ENCODE results near the gene SPARCL1.
"Not testable (repeated sequence)": the region's sequence is repeated elsewhere in the genome, so short reads cannot be mapped to it uniquely, and the experiment has no call there.

The SPARCL1 gene

DNA sequence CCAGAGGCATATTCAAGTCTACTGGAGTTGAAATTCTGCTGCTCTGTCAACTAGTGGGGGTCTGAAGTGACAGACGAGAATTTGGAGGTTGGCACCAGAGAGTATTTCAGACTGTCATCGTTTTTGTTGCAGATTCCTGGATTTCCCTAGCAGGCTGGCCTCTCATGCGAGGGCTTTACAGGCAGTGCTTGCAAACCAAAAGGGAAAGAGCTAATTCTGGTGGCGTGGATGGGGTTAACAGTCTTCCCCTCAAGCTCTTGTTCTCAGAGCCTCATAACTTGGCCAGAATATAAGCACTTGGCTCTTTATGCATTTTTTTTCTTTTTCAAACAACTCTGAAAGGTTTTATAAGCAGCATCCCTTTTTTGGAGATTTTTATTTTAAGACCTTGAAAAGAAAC, at the start of gene SPARCL1:
TSS of gene SPARCL1 (minus strand) at position 190 of the 400 bp plus-strand sequence. CDS start 29,802 bp downstream, outside the sequence.
- DNase-seq (ENCODE audit: low spot score), result no peak

DNA sequence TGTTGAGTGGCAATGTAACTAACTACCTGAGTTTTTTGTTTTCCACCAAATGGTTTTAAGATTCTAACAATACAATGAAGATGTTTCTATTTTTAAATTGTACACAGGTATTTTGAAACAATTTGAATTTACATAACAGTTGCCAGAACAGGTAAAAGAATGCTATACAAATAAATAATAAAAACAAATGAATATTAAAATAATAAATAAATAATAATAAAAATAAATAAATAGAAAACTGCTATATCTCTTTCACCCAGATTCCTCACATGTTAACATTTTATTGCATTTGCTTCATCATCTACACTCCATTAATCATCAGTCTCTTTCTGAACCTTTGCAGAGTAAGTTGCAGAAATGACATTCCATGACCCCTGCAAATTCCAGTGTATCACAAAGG, 46.8 kb upstream of the SPARCL1 start:
- no peak for DNase-seq (ENCODE audit: low spot score)

DNA sequence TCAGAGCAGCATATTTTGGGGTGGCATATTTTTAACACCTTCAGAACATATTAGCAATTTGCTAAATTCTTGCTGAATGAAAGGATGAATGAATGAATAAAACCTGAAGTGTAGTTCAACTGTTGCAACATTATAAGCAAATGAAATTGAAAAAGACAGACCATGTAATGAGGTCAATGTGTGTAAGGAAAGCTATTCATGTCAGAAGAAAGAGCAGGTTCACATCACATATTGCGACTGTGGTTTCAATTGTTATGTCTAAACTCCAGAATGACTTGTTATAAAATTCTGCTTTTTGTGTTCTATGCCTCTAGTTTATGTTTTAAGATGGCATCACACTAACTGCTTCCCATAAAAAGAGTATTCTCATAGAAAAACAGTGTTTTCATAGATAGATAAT, 46.2 kb upstream of the SPARCL1 start:
- DNase-seq (ENCODE audit: low spot score), result no peak

DNA sequence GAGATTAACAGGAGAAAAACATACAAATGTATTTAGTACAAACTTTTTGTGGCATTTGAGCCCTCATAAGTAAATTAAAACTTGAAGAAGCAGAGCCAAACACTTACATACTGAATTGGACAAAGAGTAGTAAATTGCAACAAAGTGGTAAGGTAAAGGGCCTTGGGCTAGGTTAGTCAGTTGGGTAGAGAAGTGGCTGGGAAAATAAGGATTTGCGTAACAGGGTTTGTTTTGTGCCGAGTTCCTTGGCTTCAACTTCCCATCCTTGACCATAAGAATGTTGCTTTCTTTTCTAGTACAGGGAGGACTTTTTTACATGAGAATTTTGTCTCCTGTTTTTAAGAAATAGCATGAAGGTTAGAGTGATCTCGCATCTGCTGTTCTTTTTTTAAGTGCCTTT, 45.8 kb upstream of the SPARCL1 start:
- no peak for DNase-seq (ENCODE audit: low spot score)

DNA sequence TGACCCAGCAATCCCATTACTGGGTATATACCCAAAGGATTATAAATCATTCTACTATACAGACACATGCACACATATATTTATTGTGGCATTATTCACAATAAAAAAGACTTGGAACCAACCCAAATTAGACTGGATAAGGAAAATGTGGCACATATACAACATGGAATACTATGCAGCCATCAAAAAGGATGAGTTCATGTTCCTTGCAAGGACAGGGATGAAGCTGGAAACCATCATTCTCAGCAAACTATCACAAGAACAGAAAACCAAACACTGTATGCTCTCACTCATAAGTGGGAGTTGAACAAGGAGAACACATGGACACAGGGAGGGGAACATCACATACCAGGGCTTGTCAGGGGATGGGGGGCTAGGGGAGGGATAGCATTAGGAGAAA, 45.2 kb upstream of the SPARCL1 start:
- not testable (repeated sequence) for DNase-seq (ENCODE audit: low spot score)

GRCh38 chr4:87570290-87570805, 41.2 kb upstream of the SPARCL1 start:
- no peak for DNase-seq (ENCODE audit: low spot score)

- DNase-seq (ENCODE audit: low spot score), result no peak
Measured at GRCh38 chr4:87567191-87567590, 38.0 kb upstream of the SPARCL1 start.

GRCh38 chr4:87566276-87566675, 37.1 kb upstream of the SPARCL1 start:
- no peak for DNase-seq (ENCODE audit: low spot score)

- DNase-seq (ENCODE audit: low spot score), result no peak
Measured at GRCh38 chr4:87565746-87566145, 36.6 kb upstream of the SPARCL1 start.

GRCh38 chr4:87560802-87561201, 31.6 kb upstream of the SPARCL1 start:
- DNase-seq (ENCODE audit: low spot score), result no peak

GRCh38 chr4:87559090-87559837, 30.1 kb upstream of the SPARCL1 start:
- DNase-seq (ENCODE audit: low spot score), result no peak

DNA sequence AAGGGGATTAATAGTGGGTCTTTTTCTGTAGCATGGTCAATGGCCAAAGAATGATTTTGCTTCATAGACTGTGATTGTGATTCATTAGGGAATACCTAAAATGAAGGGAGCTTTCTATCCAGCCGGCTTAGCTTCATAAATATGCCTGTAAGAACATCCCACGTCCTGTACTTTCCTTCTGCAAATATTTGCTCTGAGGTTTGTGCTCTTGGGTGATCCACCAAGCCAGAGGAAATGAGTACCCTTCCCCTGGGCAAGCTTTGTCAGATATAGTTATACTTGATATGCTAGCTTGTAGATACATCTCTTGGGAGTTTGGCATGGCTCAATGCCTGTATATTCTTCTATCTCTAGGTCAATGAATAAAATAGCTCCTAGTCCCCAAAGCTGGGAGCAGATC, 28.2 kb upstream of the SPARCL1 start:
- no peak for DNase-seq (ENCODE audit: low spot score)

- no peak for DNase-seq (ENCODE audit: low spot score)
Measured at GRCh38 chr4:87555773-87556619, 26.8 kb upstream of the SPARCL1 start.

DNA sequence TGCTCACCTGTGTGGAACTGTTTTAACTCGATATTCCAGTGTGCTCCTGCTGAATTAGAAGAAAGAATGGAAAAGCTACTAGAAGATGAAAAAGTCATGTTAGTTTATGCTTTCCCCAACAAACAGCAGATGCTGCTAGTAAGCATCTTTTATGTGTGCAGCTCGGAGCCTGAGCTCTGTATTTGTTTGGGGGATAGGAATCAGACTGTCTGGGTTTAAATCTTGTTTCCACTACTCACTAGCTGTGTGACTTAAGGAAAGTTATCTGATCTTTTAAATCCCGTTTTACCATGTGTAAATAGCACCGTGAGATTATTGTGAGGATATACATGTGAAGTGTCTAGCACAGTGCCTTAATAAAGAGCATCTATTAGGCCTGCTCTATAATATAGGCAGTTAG, 24.0 kb upstream of the SPARCL1 start:
- DNase-seq (ENCODE audit: low spot score), result no peak

GRCh38 chr4:87551361-87551760, 22.2 kb upstream of the SPARCL1 start:
- DNase-seq (ENCODE audit: low spot score), result no peak

DNA sequence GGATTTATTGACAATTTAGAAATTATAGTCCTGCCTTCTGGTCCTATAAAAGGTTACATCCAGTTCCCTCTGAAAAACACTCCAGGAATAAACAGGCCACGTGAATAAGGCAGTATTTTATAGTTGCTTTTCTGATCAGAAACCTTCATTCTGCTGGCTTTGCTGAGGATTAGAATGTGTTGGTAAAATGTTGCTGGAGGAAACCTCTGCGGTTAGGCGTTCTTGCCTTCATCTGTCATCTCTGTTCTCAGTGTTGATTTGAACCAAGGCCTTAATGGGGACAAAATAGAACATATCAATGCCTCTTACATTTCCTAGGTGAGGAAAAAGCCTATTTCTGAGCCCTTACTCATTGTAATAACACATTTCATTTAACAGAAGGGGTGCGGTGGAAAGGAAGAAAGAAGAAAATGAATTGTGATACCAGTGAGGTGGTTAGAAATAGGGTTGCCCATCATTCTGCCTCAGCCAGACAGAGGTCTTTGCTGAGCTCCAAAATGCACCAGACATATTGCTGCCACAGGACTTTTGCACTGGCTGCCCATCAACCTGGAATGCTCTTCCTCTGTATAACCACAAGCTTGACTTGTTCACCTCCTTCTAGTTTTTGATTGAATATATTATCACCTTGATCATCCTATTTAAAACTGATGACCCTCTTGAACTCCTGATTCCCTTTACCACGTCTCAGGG, 18.0 kb upstream of the SPARCL1 start:
- DNase-seq (ENCODE audit: low spot score), result no peak

DNA sequence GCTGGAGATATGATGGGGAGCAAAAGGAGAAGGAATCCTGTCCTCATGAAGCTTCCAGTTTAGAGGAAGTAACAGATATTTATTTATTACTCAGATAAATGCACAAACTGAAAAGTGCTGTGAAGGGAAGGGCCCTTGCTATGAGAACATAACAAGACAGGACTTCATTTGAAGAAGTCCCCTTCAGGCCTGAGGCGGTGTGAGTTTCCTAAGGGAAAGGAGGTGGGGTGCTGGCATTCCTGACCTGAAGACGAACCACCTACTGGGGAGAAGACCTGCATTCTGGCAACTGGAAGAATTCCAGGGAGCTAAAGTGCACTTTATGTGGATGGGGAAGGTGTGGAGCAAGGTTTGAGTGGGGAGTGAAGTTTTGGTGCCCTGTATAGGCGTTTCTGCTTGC, 15.9 kb upstream of the SPARCL1 start:
- no peak for DNase-seq (ENCODE audit: low spot score)

- no peak for DNase-seq (ENCODE audit: low spot score)
Measured at GRCh38 chr4:87543835-87544461, 14.8 kb upstream of the SPARCL1 start.

DNA sequence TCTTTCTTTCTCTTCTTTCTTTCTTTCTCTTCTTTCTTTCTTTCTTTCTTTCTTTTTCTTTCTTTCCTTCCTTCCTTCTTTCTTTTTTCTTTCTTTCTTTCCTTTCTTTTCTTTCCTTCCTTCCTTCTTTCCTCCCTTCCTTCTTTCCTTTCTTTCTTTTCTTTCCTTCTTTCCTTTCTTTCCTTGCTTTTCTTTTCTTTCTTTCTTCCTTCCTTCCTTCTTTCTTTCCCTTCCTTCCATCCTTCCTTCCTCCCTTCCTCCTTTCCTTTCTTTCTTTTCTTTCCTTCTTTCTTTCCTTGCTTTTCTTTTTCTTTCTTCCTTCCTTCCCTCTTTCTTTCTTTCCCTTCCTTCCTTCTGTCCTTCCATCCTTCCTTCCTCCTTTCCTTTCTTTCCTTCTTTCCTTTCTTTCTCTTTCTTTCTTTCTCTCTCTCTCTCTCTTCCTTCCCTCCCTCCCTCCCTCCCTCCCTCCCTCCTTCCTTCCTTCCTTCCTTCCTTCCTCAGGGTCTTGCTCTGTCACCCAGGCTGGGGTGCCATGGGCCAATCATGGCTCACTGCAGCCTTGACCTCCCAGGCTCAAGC, 13.6 kb upstream of the SPARCL1 start:
- DNase-seq (ENCODE audit: low spot score), result no peak

DNA sequence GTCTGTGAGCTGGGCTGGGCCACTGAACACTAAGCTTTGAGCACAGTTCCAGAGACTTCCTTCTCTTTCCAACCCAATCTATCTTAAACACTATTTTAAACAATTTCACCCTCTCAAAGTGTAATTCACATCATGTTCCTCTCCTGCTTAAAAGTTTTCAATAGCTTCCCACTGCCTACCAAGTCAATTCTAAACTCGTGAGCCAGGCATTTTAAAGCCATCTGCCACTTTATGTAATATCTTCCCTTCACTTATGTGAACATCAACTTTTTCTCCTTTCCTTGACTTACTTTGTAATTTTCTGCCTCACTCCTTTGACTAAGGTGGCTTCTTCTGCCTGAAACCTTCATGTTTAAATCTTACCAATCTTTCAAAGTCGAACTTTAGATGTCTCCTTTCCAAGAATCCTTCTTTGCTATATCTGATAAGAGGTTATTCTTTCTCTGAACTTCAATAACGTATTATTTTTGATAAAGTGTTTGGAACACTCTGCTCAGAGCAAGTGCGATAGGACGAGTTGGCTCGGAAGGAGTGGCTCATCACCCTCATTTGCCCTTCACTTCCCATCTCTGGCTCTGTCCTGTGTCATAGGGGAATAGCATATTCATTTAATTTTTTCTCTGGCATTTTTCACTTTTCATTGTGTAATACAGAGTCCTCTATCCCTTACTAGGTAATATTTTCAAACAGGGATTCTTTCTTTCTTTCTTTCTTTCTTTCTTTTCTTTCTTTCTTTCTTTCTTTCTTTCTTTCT, 13.0 kb upstream of the SPARCL1 start:
- DNase-seq (ENCODE audit: low spot score), result no peak

DNA sequence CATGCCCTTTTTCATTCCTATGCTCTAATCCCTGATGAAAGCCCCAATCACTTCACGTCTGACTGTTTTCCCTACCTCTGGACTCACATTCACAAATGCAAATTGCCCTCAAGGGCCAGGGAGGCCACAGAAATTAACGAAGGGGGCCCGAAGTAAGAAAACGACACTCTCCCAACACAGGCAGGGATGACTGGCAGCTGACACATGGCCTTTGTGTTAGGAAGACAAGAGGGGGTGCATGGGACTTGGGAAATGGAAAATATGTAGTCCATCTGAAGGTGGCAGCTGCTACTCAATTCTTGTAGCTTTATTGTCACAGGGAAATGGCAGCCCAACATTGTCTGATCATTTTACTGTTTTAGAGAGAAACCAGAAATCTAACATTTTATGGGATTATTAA, 12.3 kb upstream of the SPARCL1 start:
- DNase-seq (ENCODE audit: low spot score), result no peak
